SH-SY5Y (cell line): ENCODE measurements around the gene CACNA2D1.

Source experiments
- GATA2 ChIP-seq: IDR thresholded peaks from 2 replicates; pipeline ENCODE4 v1.6.1; 2011; ENCODE audit warnings: mild to moderate bottlenecking, low read depth, low read length
- GATA3 ChIP-seq: IDR thresholded peaks from 2 replicates; pipeline ENCODE4 v1.6.1; 2011; ENCODE audit warnings: low read depth, mild to moderate bottlenecking, low read length, moderate library complexity

- TF ChIP-seq GATA3 = no peak
- TF ChIP-seq GATA2 = no peak
Measured at GRCh38 chr7:82142263-82142864, 301.2 kb downstream of the CACNA2D1 start.
